SJCRH30 (cell line): ENCODE data around the gene TRH. TPM values are rescaled to one million over a fixed set of nuclear protein-coding genes. Genes with fewer than 3 reads are reported as not detected.

Experiments
- DNase-seq, 2 experiments: peaks; one replicate each; pipeline ENCODE4 v3.0.0-alpha.2; 2015 to 2020
- H3K27ac ChIP-seq: fragments of 250-450 bp; sonication (Bioruptor Pico); 2 replicates; pipeline ENCODE4 v1.5.1; 2020; ENCODE audit warnings: mild to moderate bottlenecking, moderate library complexity
- H3K27me3 ChIP-seq: fragments of 250-450 bp; sonication (Bioruptor Pico); 2 replicates; pipeline ENCODE4 v1.5.1; 2020; ENCODE audit warnings: mild to moderate bottlenecking, moderate library complexity
- H3K36me3 ChIP-seq: fragments of 250-450 bp; sonication (Bioruptor Pico); 2 replicates; pipeline ENCODE4 v1.5.1; 2020; ENCODE audit warnings: mild to moderate bottlenecking, moderate library complexity
- H3K4me1 ChIP-seq: fragments of 250-450 bp; sonication (Bioruptor Pico); 2 replicates; pipeline ENCODE4 v1.5.1; 2020; ENCODE audit warnings: mild to moderate bottlenecking, moderate library complexity
- H3K4me3 ChIP-seq: fragments of 250-450 bp; sonication (Bioruptor Pico); 2 replicates; pipeline ENCODE4 v1.5.1; 2020; ENCODE audit warnings: mild to moderate bottlenecking, moderate library complexity
- H3K9me3 ChIP-seq: fragments of 250-450 bp; sonication (Bioruptor Pico); replicated peaks from 2 replicates; pipeline ENCODE4 v1.5.1; 2020; ENCODE audit warnings: mild to moderate bottlenecking, moderate library complexity
- total RNA-seq: library from RNA; depleted of rRNA; stranded (reverse); fragments of >200 nt; shearing (Covaris generic); gene quantifications from 2 replicates; pipeline ENCODE4 v1.2.3, GENCODE V29; 2014

The TRH gene
- total RNA-seq, 1 experiment from 2014 or later: not detected

DNA sequence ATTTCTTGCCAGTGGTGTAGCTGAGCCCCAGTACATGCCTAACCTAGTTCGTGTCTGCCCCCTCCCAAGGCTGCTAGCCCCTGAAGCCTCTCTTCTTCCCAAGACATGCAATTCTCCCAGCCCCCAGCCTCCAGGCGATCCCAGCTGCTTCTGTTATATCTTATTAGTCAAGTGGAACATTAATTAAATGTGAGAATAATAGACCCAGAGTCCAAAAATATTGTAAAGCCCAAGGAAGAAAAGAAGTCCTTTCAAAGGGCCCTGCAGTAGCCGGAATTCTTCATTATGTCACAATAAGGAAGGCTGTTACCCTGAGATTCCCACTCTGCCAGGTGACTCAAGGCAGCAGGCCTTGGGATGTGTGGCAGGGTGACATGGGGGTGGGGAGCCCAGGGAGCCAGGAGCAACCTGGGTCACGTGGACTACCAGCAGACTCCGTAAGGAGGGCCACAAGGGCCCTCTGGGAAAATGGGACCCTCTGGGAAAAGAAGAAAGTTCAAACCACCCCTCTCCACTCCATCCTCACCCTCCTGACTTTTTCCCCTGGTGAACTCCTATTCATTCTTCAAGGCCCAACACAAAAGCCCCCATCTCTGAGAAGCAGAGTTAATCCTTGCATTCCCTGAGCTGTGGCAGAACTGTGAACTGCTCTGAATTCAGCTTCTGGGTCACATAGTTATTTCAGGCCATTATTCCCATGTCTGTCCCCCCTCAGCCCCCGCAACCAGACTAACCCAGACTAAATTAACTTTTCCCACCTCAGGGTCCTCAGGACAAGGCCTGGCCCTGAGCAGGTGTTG, 21.8 kb upstream of the TRH start:
- Histone ChIP-seq H3K9me3 (no peaks in the 10 kb centered on the region), H3K27me3 (no peaks in the 10 kb centered on the region; the same call in 1 of the 2 replicates), H3K36me3 (no peaks in the 10 kb centered on the region), H3K4me3 (no peak overlapping the region), H3K27ac (no peak overlapping the region), H3K4me1 (0 out of 2 replicates have a peak, but pooled peaks cover 3% of the 10 kb centered on the region)
- no peak for DNase-seq

- Histone ChIP-seq H3K4me1 (0 out of 2 replicates have a peak, but pooled peaks cover 3% of the 10 kb centered on the region), H3K36me3 (no peaks in the 10 kb centered on the region)
These were observed 20.9 kb upstream of the TRH start for GRCh38 chr3:129953621-129954020.

DNA sequence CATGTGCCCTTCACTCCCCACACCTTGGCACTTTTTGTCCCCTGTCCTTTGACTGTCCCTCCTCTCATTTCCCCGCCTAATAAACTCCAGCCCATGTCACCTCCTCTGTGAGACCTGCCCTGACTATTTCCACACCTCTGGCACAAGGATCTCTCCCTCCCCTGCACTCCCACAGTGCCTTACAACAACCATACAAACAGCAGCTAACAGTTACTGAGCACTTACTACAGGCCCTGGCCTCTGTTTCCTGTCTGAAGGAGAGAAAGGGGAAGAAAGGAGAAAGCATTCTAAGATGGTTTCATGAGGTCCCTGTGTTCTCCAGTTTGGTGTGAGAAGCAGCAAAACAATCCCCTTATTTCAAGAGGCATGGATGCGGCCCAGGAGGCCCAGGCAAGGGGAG, 20.0 kb upstream of the TRH start:
- no peak overlapping the region for H3K4me3 ChIP-seq
- no peak for DNase-seq
- H3K9me3 ChIP-seq: no peaks in the 10 kb centered on the region
- H3K4me1 ChIP-seq: 0 out of 2 replicates have a peak, but pooled peaks cover 3% of the 10 kb centered on the region
- no peaks in the 10 kb centered on the region for H3K36me3 ChIP-seq
- no peak overlapping the region for H3K27ac ChIP-seq
- H3K27me3 ChIP-seq: no peaks in the 10 kb centered on the region; the same call in 1 of the 2 replicates

More at GRCh38 chr3:129953621-129954020, 20.9 kb upstream of the TRH start:
- H3K27me3 ChIP-seq: no peaks in the 10 kb centered on the region; the same call in 1 of the 2 replicates
- H3K27ac ChIP-seq: no peak overlapping the region
- no peak overlapping the region for H3K4me3 ChIP-seq
- no peak for DNase-seq
- no peaks in the 10 kb centered on the region for H3K9me3 ChIP-seq

GRCh38 chr3:129956936-129957335, 17.6 kb upstream of the TRH start:
- no peak for DNase-seq
- H3K4me3 ChIP-seq: no peak overlapping the region
- no peak overlapping the region for H3K27ac ChIP-seq
- no peaks in the 10 kb centered on the region for H3K9me3 ChIP-seq
- no peaks in the 10 kb centered on the region; the same call in 1 of the 2 replicates for H3K27me3 ChIP-seq
- H3K36me3 ChIP-seq: no peaks in the 10 kb centered on the region
- H3K4me1 ChIP-seq: no peaks in the 10 kb centered on the region

DNA sequence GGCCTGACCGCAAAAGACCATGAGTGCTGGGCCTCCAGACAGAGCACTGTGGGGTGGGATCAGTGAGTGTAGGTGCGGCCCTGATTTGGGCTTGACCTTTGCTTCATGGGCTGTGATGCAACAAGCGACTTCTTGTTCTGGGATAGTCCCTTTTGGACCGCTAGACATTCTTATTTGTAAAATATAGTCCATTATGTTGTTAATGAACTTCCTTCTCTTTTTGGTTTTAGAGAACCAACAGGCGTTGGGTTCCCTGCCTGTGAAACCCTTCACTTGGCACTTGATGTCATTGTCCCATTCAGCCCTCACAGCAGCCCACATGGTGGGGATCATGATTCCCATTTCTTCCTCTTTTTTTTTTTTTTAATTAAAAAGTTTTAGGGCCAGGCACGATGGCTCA, 15.8 kb upstream of the TRH start:
- Histone ChIP-seq H3K4me3 (no peak overlapping the region), H3K27me3 (no peaks in the 10 kb centered on the region; the same call in 1 of the 2 replicates), H3K27ac (no peak overlapping the region), H3K9me3 (no peaks in the 10 kb centered on the region), H3K4me1 (no peaks in the 10 kb centered on the region), H3K36me3 (no peaks in the 10 kb centered on the region)
- no peak for DNase-seq

- H3K4me1 ChIP-seq: no peaks in the 10 kb centered on the region
- no peak overlapping the region for H3K27ac ChIP-seq
- no peaks in the 10 kb centered on the region for H3K9me3 ChIP-seq
- H3K4me3 ChIP-seq: no peak overlapping the region
- no peaks in the 10 kb centered on the region for H3K36me3 ChIP-seq
- DNase-seq: no peak
- H3K27me3 ChIP-seq: no peaks in the 10 kb centered on the region
These were observed 13.4 kb upstream of the TRH start for GRCh38 chr3:129961141-129961541.

DNA sequence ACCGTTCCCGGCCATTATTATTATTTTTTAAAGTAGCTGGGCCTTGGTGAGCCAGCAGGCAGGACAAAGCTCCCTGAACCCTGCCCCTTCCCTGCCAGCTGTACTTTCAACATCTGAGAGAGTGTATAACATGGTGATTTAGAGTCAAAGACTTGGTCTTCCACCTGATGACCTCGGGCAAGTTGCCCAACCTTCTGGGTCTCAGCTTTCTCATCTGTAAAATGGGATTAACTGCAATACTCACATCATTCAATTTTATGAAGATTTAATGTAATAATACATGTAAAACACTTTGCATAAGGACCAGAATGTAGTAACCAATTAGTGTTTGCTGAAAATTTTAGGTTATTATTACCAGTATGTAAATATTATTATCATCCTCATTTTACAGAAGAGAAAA, 11.9 kb upstream of the TRH start:
- Histone ChIP-seq H3K4me1 (peaks cover 5% of the 10 kb centered on the region; the same call in 1 of the 2 replicates), H3K27ac (no peak overlapping the region), H3K4me3 (no peak overlapping the region), H3K9me3 (no peaks in the 10 kb centered on the region), H3K27me3 (no peaks in the 10 kb centered on the region), H3K36me3 (no peaks in the 10 kb centered on the region)
- DNase-seq: no peak

GRCh38 chr3:129965937-129966336, 8.6 kb upstream of the TRH start:
- H3K27me3 ChIP-seq: no peaks in the 10 kb centered on the region
- H3K4me1 ChIP-seq: peaks cover 5% of the 10 kb centered on the region; the same call in 1 of the 2 replicates
- H3K9me3 ChIP-seq: no peaks in the 10 kb centered on the region
- no peak overlapping the region for H3K4me3 ChIP-seq
- no peak for DNase-seq
- no peaks in the 10 kb centered on the region for H3K36me3 ChIP-seq
- H3K27ac ChIP-seq: no peak overlapping the region

- Histone ChIP-seq H3K27ac (no peak overlapping the region), H3K36me3 (no peaks in the 10 kb centered on the region), H3K4me1 (peaks cover 5% of the 10 kb centered on the region; the same call in 1 of the 2 replicates), H3K4me3 (no peak overlapping the region), H3K9me3 (no peaks in the 10 kb centered on the region), H3K27me3 (no peaks in the 10 kb centered on the region)
- peak; percentile 29 to 66 for DNase-seq
These were observed 7.6 kb upstream of the TRH start for GRCh38 chr3:129966876-129967275.

DNA sequence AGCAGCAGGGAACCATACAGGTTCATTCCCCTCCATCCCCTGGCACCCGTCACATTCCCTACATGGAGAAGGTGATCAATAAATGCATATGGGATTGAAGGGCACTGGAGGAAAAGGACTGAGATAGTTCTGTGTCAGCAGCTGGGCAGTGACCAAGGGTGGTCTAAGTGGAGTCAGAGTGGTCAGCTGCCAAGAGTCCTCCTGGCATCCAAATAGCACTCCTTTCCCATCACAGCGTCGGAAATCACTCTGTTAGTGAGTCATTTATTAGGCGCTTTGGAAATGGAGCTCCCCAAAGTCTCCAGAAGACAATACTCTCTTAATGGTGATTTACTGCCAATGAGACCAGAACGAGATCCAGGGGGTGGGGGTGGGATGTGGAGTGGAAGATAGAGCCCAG, 6.8 kb upstream of the TRH start:
- no peak overlapping the region for H3K4me3 ChIP-seq
- DNase-seq: no peak
- H3K4me1 ChIP-seq: peaks cover 5% of the 10 kb centered on the region; the same call in 1 of the 2 replicates
- H3K36me3 ChIP-seq: no peaks in the 10 kb centered on the region
- no peak overlapping the region for H3K27ac ChIP-seq
- no peaks in the 10 kb centered on the region for H3K27me3 ChIP-seq
- H3K9me3 ChIP-seq: no peaks in the 10 kb centered on the region

- H3K4me3 ChIP-seq: no peak overlapping the region
- peaks cover 5% of the 10 kb centered on the region; the same call in 1 of the 2 replicates for H3K4me1 ChIP-seq
- H3K36me3 ChIP-seq: no peaks in the 10 kb centered on the region
- H3K27ac ChIP-seq: no peak overlapping the region
- H3K27me3 ChIP-seq: no peaks in the 10 kb centered on the region
- no peak for DNase-seq
- no peaks in the 10 kb centered on the region for H3K9me3 ChIP-seq
These were observed 3.0 kb upstream of the TRH start for GRCh38 chr3:129971351-129972052.

DNA sequence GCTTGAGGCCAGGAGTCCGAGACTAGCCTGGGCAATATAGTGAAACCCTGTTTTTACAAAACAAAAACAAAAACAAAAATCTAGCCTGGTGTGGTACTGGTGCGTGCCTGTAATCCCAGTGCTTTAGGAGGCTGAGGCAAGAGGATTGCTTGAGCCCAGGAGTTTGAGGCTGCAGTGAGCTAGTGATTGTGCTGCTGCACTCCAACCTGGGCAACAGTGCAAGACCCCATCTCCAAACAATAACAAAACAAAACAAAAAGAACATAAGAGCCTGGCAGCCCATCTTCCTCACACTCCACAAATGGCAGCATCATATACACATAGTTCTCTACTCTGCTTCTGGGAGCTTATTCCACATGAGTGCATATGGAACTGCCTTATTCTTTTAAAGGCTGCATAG, 2.2 kb upstream of the TRH start:
- Histone ChIP-seq H3K9me3 (no peaks in the 10 kb centered on the region), H3K27me3 (no peaks in the 10 kb centered on the region), H3K4me3 (no peak overlapping the region), H3K27ac (no peak overlapping the region), H3K4me1 (peaks cover 3% of the 10 kb centered on the region; the same call in 1 of the 2 replicates), H3K36me3 (no peaks in the 10 kb centered on the region)
- DNase-seq: no peak

DNA sequence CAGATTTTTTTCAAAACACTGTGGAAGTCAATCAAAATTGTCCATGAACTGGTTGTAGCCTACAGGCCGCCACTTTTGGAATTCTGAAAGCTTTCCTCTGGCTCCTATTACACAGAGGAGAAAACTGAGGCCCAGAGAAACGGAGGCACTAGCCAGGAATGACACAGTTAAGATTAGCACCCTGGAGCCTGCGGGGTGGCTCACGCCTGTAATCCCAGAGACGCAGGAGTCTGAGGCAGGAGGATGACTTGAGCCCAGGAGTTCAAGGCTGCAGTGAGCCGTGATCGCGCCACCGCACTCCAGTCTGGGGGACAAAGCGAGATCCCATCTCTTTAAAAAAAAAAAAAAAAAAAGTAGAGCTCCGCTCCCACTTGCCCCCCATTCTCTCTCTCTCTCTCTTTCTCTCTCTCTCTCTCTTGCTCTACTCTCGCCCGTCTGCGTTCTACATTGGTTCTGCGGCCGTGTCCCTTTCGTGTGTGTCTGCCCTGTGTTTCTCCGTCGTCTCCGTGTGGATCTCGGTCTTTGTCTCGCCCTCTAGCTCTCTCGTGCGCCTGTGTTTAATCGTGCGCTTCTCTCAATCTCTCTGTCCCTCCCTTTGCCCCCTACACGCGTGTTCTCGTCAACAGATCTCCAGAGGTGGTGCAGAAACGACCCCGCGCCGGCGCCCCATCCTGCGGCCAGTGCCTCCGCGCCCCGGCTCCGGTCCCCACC, 512 bp upstream of the TRH start:
- no peak overlapping the region for H3K27ac ChIP-seq
- no peaks in the 10 kb centered on the region for H3K4me1 ChIP-seq
- H3K4me3 ChIP-seq: no peak overlapping the region
- H3K27me3 ChIP-seq: no peaks in the 10 kb centered on the region
- no peak for DNase-seq
- no peaks in the 10 kb centered on the region for H3K36me3 ChIP-seq
- no peaks in the 10 kb centered on the region for H3K9me3 ChIP-seq

DNA sequence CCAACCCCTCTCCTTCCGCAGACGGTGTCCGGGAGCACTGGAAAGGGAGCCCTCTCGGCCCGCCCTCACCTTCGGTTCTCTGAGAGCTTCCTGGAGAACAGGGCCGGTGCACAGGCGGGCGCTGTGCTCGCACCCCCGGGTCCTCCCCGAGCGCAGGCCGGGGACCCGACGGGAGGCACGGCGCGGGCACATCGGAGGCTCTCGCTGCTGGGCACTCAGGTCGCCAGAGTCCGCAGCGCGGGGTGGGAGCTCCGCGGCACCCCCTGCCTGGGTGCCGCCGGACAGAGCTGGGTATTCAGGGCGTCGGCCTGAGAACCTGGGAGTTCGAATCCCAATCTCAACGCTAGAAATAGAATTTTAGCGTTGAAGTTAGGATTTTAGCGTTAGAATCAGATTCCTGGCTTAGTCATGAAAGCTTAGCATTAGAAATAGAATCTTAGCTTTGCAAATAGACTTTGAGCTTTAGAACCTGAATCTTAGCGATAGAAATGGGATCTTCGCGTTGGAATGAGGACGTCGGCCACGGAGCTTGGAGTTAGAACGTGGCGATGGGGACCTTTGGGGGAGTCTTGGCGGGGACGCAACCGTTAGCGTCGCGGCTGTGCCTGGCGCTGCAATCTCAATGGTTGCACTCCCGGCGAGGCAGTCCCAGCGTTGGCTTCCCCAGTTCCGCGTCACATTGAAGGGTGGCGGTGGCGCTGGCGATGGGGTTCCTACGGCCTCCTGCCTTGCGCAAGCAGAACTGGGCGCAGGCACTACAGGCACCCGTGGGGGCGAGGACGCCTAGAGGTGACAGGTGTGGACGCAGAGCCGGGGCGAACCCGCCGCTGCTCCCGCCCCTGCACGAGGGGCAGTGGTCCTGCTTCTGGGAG, 549 bp downstream of the TRH start:
- DNase-seq: no peak
- Histone ChIP-seq H3K9me3 (no peaks in the 10 kb centered on the region), H3K27me3 (no peaks in the 10 kb centered on the region), H3K4me3 (no peak overlapping the region), H3K36me3 (no peaks in the 10 kb centered on the region), H3K4me1 (no peaks in the 10 kb centered on the region), H3K27ac (no peak overlapping the region)
